ENCODE measurements around the gene ALG9.

ALG9 gene

DNA sequence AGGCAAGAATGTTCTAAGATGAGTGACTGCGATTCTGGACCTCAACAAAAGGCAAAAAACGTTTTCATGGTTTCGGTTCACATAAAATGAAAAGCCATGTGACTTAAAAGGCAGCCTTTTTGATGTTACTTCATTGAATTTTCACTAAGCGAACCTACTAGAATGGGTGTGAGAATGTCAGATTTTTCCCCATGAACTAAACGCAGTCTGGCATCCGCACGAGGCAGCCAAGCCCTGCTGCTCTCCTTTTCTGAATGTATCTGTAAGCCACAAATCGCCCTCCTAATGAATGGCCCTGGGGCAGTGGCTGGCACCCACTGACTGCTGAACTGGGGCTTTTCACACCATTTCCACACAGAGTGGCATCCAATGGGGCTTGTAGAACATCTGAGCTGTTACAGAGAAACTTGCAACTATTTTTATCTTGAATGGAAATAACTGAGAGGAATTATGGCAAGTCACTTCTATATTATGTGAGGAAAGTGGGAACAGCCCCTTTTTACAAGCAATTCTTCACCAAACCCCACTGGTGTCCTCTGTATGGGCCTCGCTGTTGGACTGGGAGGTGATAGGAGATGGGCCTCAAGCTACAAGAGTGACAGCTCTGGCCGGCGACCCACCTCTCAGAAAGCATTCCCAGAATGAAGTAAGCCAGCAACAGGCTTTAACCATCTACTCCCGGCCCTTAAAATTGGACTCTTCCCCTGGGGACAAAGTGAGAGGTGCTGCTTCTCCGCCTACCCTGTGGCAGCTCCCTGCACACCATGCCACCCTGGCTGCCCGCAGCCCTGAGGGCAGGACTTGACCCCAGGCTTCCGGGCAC, 134.5 kb downstream of the ALG9 start:
- DNase-seq (ENCODE audit: low spot score) (no peak), FAIRE-seq (no peak)

Measured in urothelium cell line (cell line).